AG04450 (cell line): ENCODE results near the gene CCDC106. TPM values are rescaled to one million over a fixed set of nuclear protein-coding genes. Genes with fewer than 3 reads are reported as not detected.
A peak's percentile ranks its signal among the peaks of the same experiment; 100 is the strongest.

Experiments
- CTCF ChIA-PET: fragments of 300-600, 350-600 bp; formaldehyde crosslinking; extraction: SDS; loops from one replicate; lab custom pipeline; 2022; ENCODE audit warnings: antibody characterized with exemption, inconsistent platforms; lab: Charles Lee
- POLR2A ChIA-PET: fragments of 350-600 bp; formaldehyde crosslinking; extraction: SDS; loops from one replicate; lab custom pipeline; 2021; ENCODE audit warnings: antibody characterized with exemption, inconsistent platforms; lab: Yijun Ruan, JAX
- DNase-seq: peaks from one replicate; pipeline ENCODE4 v3.0.0-alpha.2; 2011; ENCODE audit warnings: low read depth, low spot score
- H3K27ac ChIP-seq: one replicate; pipeline ENCODE4 v1.5.1; 2012; ENCODE audit warnings: low read depth, low read length, control low read depth
- H3K27me3 ChIP-seq: one replicate; pipeline ENCODE4 v1.6.0; 2012; ENCODE audit warnings: low read length; ENCODE audit not compliant: control insufficient read depth, insufficient read depth
- H3K4me3 ChIP-seq: 2 replicates; pipeline ENCODE4 v1.5.1; 2011; ENCODE audit warnings: mild to moderate bottlenecking, low read depth, low read length, control low read depth
- H3K9me3 ChIP-seq: 2 replicates; pipeline ENCODE4 v1.5.1; 2012; ENCODE audit warnings: low read length; ENCODE audit not compliant: control insufficient read depth, insufficient read depth
- CTCF ChIP-seq: IDR thresholded peaks from 2 replicates; pipeline ENCODE4 v1.5.1; 2011; ENCODE audit warnings: low read depth, low read length, control low read depth, inconsistent platforms
- polyA plus RNA-seq: library from polyadenylated mRNA; depleted of rRNA; stranded (reverse); fragments of >200 nt; gene quantifications from 2 replicates; pipeline ENCODE4 v1.2.3, GENCODE V29; 2011

Gene CCDC106
- polyA plus RNA-seq, 1 experiment = 6.2 TPM

GRCh38 chr19:55656988-55657747 lies 9.2 kb downstream of the CCDC106 start:
- POLR2A ChIA-PET = interaction anchor here (1.0 kb wide), 1 partner anchor 76 kb away, joined by 3 read pairs; the partner anchor contains the start of gene ZNF579
- CTCF ChIA-PET = interaction anchor here (0.5 to 1.8 kb wide), 3 partner anchors 11 to 24 kb away, joined by 4 to 8 read pairs (median 4); no protein-coding TSS in a partner anchor

DNA sequence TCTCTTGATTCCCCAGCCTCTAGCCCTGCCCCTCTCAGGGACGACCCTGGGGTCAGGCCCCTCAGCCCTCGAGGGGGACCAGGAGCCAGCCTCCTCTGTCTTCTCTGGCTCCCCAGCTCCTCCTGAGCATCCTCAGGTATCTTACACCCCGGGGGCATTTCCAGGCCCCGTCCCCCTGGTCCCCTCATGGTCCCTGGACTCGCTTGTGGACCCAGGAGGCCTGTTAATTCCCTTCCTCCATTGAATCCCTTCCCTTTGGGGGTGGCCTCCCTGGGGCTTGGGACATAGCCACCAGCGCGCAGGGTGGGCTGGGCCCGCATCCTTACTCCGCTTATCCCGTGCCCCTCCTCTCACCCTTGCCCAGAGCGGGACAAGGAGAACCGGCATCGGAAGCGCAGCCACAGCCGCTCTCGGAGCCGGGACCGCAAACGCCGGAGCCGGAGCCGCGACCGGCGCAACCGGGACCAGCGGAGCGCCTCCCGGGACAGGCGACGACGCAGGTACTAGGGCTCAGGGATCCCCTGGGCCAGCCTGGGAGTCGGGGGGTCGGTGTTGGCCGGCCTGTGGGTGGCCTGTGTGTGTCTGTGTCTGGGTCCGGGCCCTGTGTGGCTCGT lies 10.9 kb downstream of the CCDC106 start:
- Histone ChIP-seq H3K27ac (no peak overlapping the region), H3K27me3 (no peaks in the 10 kb centered on the region), H3K9me3 (no peaks in the 10 kb centered on the region), H3K4me3 (no peak overlapping the region)
- no peak for DNase-seq
- no peak for TF ChIP-seq CTCF
- ChIA-PET CTCF (interaction anchor here (1.0 to 2.3 kb wide), 2 partner anchors 13 to 26 kb away, joined by 3 to 8 read pairs; no protein-coding TSS in a partner anchor), POLR2A (no interaction called here)

More at GRCh38 chr19:55656988-55657747, 9.2 kb downstream of the CCDC106 start:
- no peaks in the 10 kb centered on the region; the same call in 1 of the 2 replicates for H3K9me3 ChIP-seq
- no peaks in the 10 kb centered on the region for H3K27me3 ChIP-seq
- no peak for DNase-seq
- H3K27ac ChIP-seq = no peak overlapping the region
- peak overlapping the region; percentile 93 for H3K4me3 ChIP-seq
- TF ChIP-seq CTCF = no peak

DNA sequence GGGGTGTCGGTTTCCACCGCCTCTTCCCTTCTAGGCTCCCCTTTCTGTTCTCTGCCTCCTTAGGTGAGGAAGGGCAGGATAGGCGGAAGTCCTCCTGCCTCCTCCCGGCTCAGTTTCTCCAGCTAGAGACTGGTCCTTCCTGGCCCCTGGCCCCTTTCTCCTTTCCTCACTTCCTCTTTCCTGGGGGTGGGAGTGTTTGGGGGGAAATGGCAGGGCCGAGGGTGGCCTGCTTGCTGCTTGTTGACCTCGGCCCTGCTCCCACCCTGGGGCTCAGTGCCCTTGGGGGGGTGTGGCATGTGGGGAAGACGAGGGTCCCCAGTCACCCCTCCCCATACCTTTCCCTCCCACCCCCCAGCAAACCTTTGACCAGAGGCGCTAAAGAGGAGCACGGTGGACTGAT lies 11.8 kb downstream of the CCDC106 start:
- Histone ChIP-seq H3K4me3 (no peak overlapping the region), H3K27me3 (no peaks in the 10 kb centered on the region), H3K27ac (no peak overlapping the region), H3K9me3 (no peaks in the 10 kb centered on the region)
- no peak for TF ChIP-seq CTCF
- ChIA-PET POLR2A (interaction anchor here (0.7 kb wide), 1 partner anchor 10 kb away, joined by 7 read pairs; no protein-coding TSS in a partner anchor), CTCF (interaction anchor here (0.6 to 2.3 kb wide), 3 partner anchors 12 to 27 kb away, joined by 3 to 8 read pairs (median 5); no protein-coding TSS in a partner anchor)
- no peak for DNase-seq

GRCh38 chr19:55660404-55660803 lies 12.4 kb downstream of the CCDC106 start:
- no peak for TF ChIP-seq CTCF
- Histone ChIP-seq H3K9me3 (no peaks in the 10 kb centered on the region), H3K27me3 (no peaks in the 10 kb centered on the region), H3K27ac (no peak overlapping the region), H3K4me3 (no peak overlapping the region)
- CTCF ChIA-PET = interaction anchor here (0.6 to 2.3 kb wide), 2 partner anchors 11 to 22 kb away, joined by 5 to 8 read pairs; no protein-coding TSS in a partner anchor
- no peak for DNase-seq
- POLR2A ChIA-PET = interaction anchor here (0.7 kb wide), 1 partner anchor 9 kb away, joined by 7 read pairs; no protein-coding TSS in a partner anchor
